Aorta (tissue), 5 donors: ENCODE measurements around the gene TUBE1. TPM values are rescaled to one million over a fixed set of nuclear protein-coding genes. Genes with fewer than 3 reads are reported as not detected.

ENCODE experiments used
- ATAC-seq: fragments of 200-7000 bp; cut with Tn5 transposase; one replicate; pipeline ENCODE4 v1.9.1; 2022; ENCODE audit warnings: moderate library complexity; ENCODE audit not compliant: low FRiP score
- DNase-seq, 2 donors: peaks; one replicate each; pipeline ENCODE4 v3.0.0-alpha.2; 2020
- H3K27ac ChIP-seq, 2 donors: one replicate each; pipeline ENCODE4 v1.5.1; 2013; ENCODE audit warnings: low read length in 2 of 2, mild to moderate bottlenecking in 2 of 2, moderate library complexity in 2 of 2, control low read depth in 1 of 2, inconsistent platforms in 1 of 2, low read depth in 1 of 2
- H3K27me3 ChIP-seq, 2 donors: one replicate each; pipeline ENCODE4 v1.6.1; 2013; ENCODE audit warnings: control low read depth in 1 of 2, low read length in 1 of 2, mild to moderate bottlenecking in 1 of 2, moderate library complexity in 1 of 2; ENCODE audit not compliant: insufficient read depth in 2 of 2, control insufficient read depth in 1 of 2
- H3K36me3 ChIP-seq, 2 donors: one replicate each; pipeline ENCODE4 v1.6.1; 2013; ENCODE audit warnings: control low read depth in 1 of 2, low read length in 1 of 2, mild to moderate bottlenecking in 1 of 2; ENCODE audit not compliant: insufficient read depth in 2 of 2, control insufficient read depth in 1 of 2
- H3K4me1 ChIP-seq, 2 donors: one replicate each; pipeline ENCODE4 v1.6.1; 2013; ENCODE audit warnings: low read length in 2 of 2, control low read depth in 1 of 2, mild to moderate bottlenecking in 1 of 2, moderate library complexity in 1 of 2; ENCODE audit not compliant: insufficient read depth in 2 of 2, control insufficient read depth in 1 of 2
- H3K4me3 ChIP-seq, 2 donors: one replicate each; pipeline ENCODE4 v1.5.1; 2013; ENCODE audit warnings: low read length in 2 of 2, control low read depth in 1 of 2, mild to moderate bottlenecking in 1 of 2
- H3K9me3 ChIP-seq: one replicate; pipeline ENCODE4 v1.6.1; 2013; ENCODE audit warnings: mild to moderate bottlenecking, low read length; ENCODE audit not compliant: control insufficient read depth
- WGBS, 2 donors: extraction: QIAGEN DNeasy Blood & Tissue Kit; methylation state at CpG; one replicate each; pipeline ENCODE4 v1.1.7; 2013; 5-methylcytosine and 5-hydroxymethylcytosine counted together
- intact Hi-C, 2 donors: fragments of 100-400 bp; cut with DNase I; formaldehyde crosslinking; loops; one replicate each; pipeline versions ENCODE4 v1.14.2 to v1.15.0; 2022
- long read RNA-seq, 2 donors: library from polyadenylated mRNA; unstranded; transcript quantifications; one replicate each; pipeline ENCODE4 v2.0.0, GENCODE V29; 2020 to 2021
- polyA plus RNA-seq, 2 donors: library from polyadenylated mRNA; stranded (reverse); fragments of 200-250 nt; gene quantifications; one replicate each; pipeline ENCODE4 v1.2.3, GENCODE V29; 2013
- total RNA-seq, 2 donors: library from RNA; stranded (reverse); fragmentation: NEBNext Ultra II Directional; extraction: Animal tissue kit (Norgen Biotek cat#: 25700); gene quantifications; one replicate each; pipeline ENCODE4 v1.2.1, GENCODE V29; 2021
- donor health status: healthy with polysubstance abuse.
- donor health status: Bipolar disorder and iron deficiency.
- donor health status: DM: no; HTN: no; CAD: no.
- donor health status: DM: no; HTN: no; CAD: no.
- donor health status: DM: yes; HTN: yes; CAD: no.

The TUBE1 gene
- total RNA-seq (10 to 100 TPM; 20.1 to 26.9 TPM), polyA plus RNA-seq (10 to 100 TPM; 10.1 to 39.1 TPM)
- long read RNA-seq, donor 1, transcript TUBE1-202 (12 exons, 2,142 nt) = major isoform, 13 of 30 reads
- long read RNA-seq, donor 1, partial matches to known transcripts = 7 of 30 reads
- long read RNA-seq, donor 1, other reads (novel, unspliced or antisense) = 9 of 30 reads
- long read RNA-seq, donor 2, transcript TUBE1-202 (12 exons, 2,142 nt) = major isoform, 6 of 14 reads
- long read RNA-seq, donor 2, partial matches to known transcripts = 1 of 14 reads
- long read RNA-seq, donor 2, other reads (novel, unspliced or antisense) = 4 of 14 reads

- intact Hi-C loops = no loop called here
- Histone ChIP-seq H3K9me3 (no peaks in the 10 kb centered on the region), H3K36me3 (no peaks in the 10 kb centered on the region), H3K27me3 (no peaks in the 10 kb centered on the region), H3K27ac (peak within 1 kb of the TSS in 1 of 2 donors; percentile 71), H3K4me1 (no peaks in the 10 kb centered on the region), H3K4me3 (peak within 1 kb of the TSS; percentile 94 to 98)
- ATAC-seq = peak; percentile 99
- 0 to 1% methylated on average over 60 of the region's 60 CpGs for WGBS, 2 donors
- peak; percentile 95 to 96 for DNase-seq
These were observed at the start of gene TUBE1, which contains the start of gene FAM229B for GRCh38 chr6:112087136-112087911. TUBE1 (minus strand) TSS chr6:112087482; CDS start chr6:112087434, 48 bp downstream. FAM229B (plus strand) TSS chr6:112087591; CDS start chr6:112099284, 11,693 bp downstream.

GRCh38 chr6:112130878-112131277 is 43.6 kb upstream of the TUBE1 start:
- no peak overlapping the region for H3K27ac ChIP-seq
- peaks cover 0 to 4% of the 10 kb centered on the region in 2 donors for H3K36me3 ChIP-seq
- H3K9me3 ChIP-seq = no peaks in the 10 kb centered on the region
- H3K4me1 ChIP-seq = no peaks in the 10 kb centered on the region
- 87 to 94% methylated on average over 3 of the region's 3 CpGs for WGBS, 2 donors
- ATAC-seq = no peak
- H3K27me3 ChIP-seq = no peaks in the 10 kb centered on the region
- no peak for DNase-seq
- no peak overlapping the region for H3K4me3 ChIP-seq
- intact Hi-C loops = no loop called here

- DNase-seq = no peak
- H3K27me3 ChIP-seq = no peaks in the 10 kb centered on the region
- WGBS, 2 donors = 90 to 95% methylated on average over 5 of the region's 5 CpGs
- intact Hi-C loops = no loop called here
- no peak overlapping the region for H3K27ac ChIP-seq
- ATAC-seq = no peak
- H3K4me1 ChIP-seq = no peaks in the 10 kb centered on the region
- no peaks in the 10 kb centered on the region for H3K9me3 ChIP-seq
- H3K4me3 ChIP-seq = no peak overlapping the region
- peaks cover 0 to 2% of the 10 kb centered on the region in 2 donors for H3K36me3 ChIP-seq
These were observed 40.9 kb upstream of the TUBE1 start for GRCh38 chr6:112128208-112128607.

- intact Hi-C loops = no loop called here
These were observed 36.7 kb upstream of the TUBE1 start for GRCh38 chr6:112123982-112124381.

GRCh38 chr6:112122756-112123155 is 35.5 kb upstream of the TUBE1 start:
- Histone ChIP-seq H3K27me3 (no peaks in the 10 kb centered on the region), H3K27ac (no peak overlapping the region), H3K4me3 (no peak overlapping the region), H3K36me3 (peaks cover 0 to 2% of the 10 kb centered on the region in 2 donors), H3K9me3 (no peaks in the 10 kb centered on the region), H3K4me1 (no peaks in the 10 kb centered on the region)
- intact Hi-C loops = no loop called here
- DNase-seq (no peak), ATAC-seq (no peak)
- 91 to 93% methylated on average over 2 of the region's 2 CpGs for WGBS, 2 donors

More at GRCh38 chr6:112123982-112124381, 36.7 kb upstream of the TUBE1 start:
- H3K4me3 ChIP-seq = no peak overlapping the region
- peaks cover 0 to 2% of the 10 kb centered on the region in 2 donors for H3K36me3 ChIP-seq
- WGBS, 2 donors = 96 to 97% methylated on average over 1 of the region's 1 CpG
- no peak for ATAC-seq
- H3K9me3 ChIP-seq = no peaks in the 10 kb centered on the region
- no peak for DNase-seq
- H3K27ac ChIP-seq = no peak overlapping the region
- no peaks in the 10 kb centered on the region for H3K27me3 ChIP-seq
- H3K4me1 ChIP-seq = no peaks in the 10 kb centered on the region

GRCh38 chr6:112118034-112118433 is 30.8 kb upstream of the TUBE1 start:
- no peak overlapping the region for H3K27ac ChIP-seq

GRCh38 chr6:112117554-112117953 is 30.3 kb upstream of the TUBE1 start:
- Histone ChIP-seq H3K36me3 (peaks cover 3 to 6% of the 10 kb centered on the region in 2 donors), H3K27me3 (no peaks in the 10 kb centered on the region), H3K4me1 (no peaks in the 10 kb centered on the region), H3K4me3 (no peak overlapping the region), H3K9me3 (no peaks in the 10 kb centered on the region), H3K27ac (no peak overlapping the region)
- DNase-seq = no peak
- WGBS, 2 donors = 86 to 93% methylated on average over 1 of the region's 1 CpG
- no peak for ATAC-seq
- intact Hi-C loops = no loop called here

More at GRCh38 chr6:112118034-112118433, 30.8 kb upstream of the TUBE1 start:
- no peak for DNase-seq
- Histone ChIP-seq H3K36me3 (peaks cover 3 to 6% of the 10 kb centered on the region in 2 donors), H3K27me3 (no peaks in the 10 kb centered on the region), H3K4me3 (no peak overlapping the region), H3K9me3 (no peaks in the 10 kb centered on the region), H3K4me1 (no peaks in the 10 kb centered on the region)
- intact Hi-C loops = no loop called here
- no peak for ATAC-seq

- Histone ChIP-seq H3K4me3 (no peak overlapping the region), H3K4me1 (no peaks in the 10 kb centered on the region), H3K9me3 (no peaks in the 10 kb centered on the region), H3K27ac (no peak overlapping the region), H3K36me3 (peaks cover 3 to 6% of the 10 kb centered on the region in 2 donors), H3K27me3 (no peaks in the 10 kb centered on the region)
- no peak for DNase-seq
- WGBS, 2 donors = 87 to 90% methylated on average over 1 of the region's 1 CpG
- intact Hi-C loops = no loop called here
- no peak for ATAC-seq
These were observed 28.9 kb upstream of the TUBE1 start for GRCh38 chr6:112116221-112116620.
